OCI-LY1 (cell line): ENCODE results near the gene USF1.

Experiments
- CTCF ChIP-seq: fragments of 200-600 bp; sonication (generic), shearing (Covaris generic); IDR thresholded peaks from 2 replicates; pipeline ENCODE4 v1.5.1; 2017; ENCODE audit warnings: mild to moderate bottlenecking, antibody characterized with exemption, low read length, moderate library complexity, mixed read lengths
- EZH2 ChIP-seq: fragments of 200-600 bp; sonication (generic), shearing (Covaris generic); IDR thresholded peaks from 2 replicates; pipeline ENCODE4 v1.8.0; 2017; ENCODE audit warnings: borderline replicate concordance, mixed run types, mild to moderate bottlenecking, antibody characterized with exemption, low read length, moderate library complexity, mixed read lengths

GRCh38 chr1:161031874-161032273 is 13.9 kb downstream of the USF1 start:
- TF ChIP-seq EZH2 (no peak), CTCF (no peak)
